ENCODE measurements around the gene TAMM41.

GRCh38 chr3:11832981-11833905 is 13.4 kb downstream of the TAMM41 start:
- no peak for TF ChIP-seq CTCF (IDR thresholded peaks at IDR 0.05; ENCODE audit: low read depth, low read length)
- TF ChIP-seq, protein P1, sequence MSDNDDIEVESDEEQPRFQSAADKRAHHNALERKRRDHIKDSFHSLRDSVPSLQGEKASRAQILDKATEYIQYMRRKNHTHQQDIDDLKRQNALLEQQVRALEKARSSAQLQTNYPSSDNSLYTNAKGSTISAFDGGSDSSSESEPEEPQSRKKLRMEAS (IDR thresholded peaks at IDR 0.05; ENCODE audit: low read depth, low read length), result no peak
